ENCODE measurements around the gene HBE1.

The HBE1 gene

DNA sequence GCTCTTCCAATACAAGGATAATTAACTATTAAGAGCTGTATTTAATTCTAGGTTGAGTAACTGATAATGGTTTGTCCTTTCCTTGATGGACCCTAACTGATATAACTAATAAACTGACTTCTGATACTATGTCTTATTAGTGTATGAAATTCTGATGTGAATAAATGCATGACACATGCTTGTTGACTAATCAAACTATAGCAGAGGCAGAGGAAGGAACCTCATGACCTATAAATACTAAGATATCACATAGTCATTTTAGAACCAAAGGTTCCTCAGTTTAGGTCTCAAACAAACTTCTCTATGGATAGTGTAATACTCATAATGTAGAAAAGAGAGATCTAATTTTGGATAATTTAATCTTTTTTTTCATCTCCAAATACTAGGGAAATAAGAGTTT is 30.7 kb downstream of the HBE1 start:
- FAIRE-seq (no peak), DNase-seq (ENCODE audit: extremely low spot score, insufficient read length, low read depth) (no peak)

- no peak for DNase-seq (ENCODE audit: extremely low spot score, insufficient read length, low read depth)
- no peak for FAIRE-seq
Observed at GRCh38 chr11:5238486-5238885, 31.3 kb downstream of the HBE1 start.

GRCh38 chr11:5237420-5237819 is 32.3 kb downstream of the HBE1 start:
- no peak for DNase-seq (ENCODE audit: extremely low spot score, insufficient read length, low read depth)
- FAIRE-seq = no peak

GRCh38 chr11:5235364-5236095 is 34.2 kb downstream of the HBE1 start:
- FAIRE-seq = no peak
- no peak for DNase-seq (ENCODE audit: extremely low spot score, insufficient read length, low read depth)

GRCh38 chr11:5234381-5234834 is 35.3 kb downstream of the HBE1 start, which contains the start of gene HBD:
Gene HBD (minus strand): TSS chr11:5234483. CDS start chr11:5234433, 50 bp downstream.
- FAIRE-seq = peak; percentile 42

GRCh38 chr11:5233307-5233706 is 36.4 kb downstream of the HBE1 start:
- no peak for FAIRE-seq
- DNase-seq (ENCODE audit: extremely low spot score, insufficient read length, low read depth) = no peak

More at GRCh38 chr11:5234381-5234834, 35.3 kb downstream of the HBE1 start, which contains the start of gene HBD:
- peak; percentile 23 for DNase-seq (ENCODE audit: extremely low spot score, insufficient read length, low read depth)

GRCh38 chr11:5232821-5233220 is 36.9 kb downstream of the HBE1 start:
- no peak for FAIRE-seq

GRCh38 chr11:5232176-5232575 is 37.6 kb downstream of the HBE1 start:
- no peak for FAIRE-seq
- no peak for DNase-seq (ENCODE audit: extremely low spot score, insufficient read length, low read depth)

More at GRCh38 chr11:5232821-5233220, 36.9 kb downstream of the HBE1 start:
- DNase-seq (ENCODE audit: extremely low spot score, insufficient read length, low read depth) = no peak

GRCh38 chr11:5231111-5231510 is 38.6 kb downstream of the HBE1 start:
- DNase-seq (ENCODE audit: extremely low spot score, insufficient read length, low read depth) (no peak), FAIRE-seq (no peak)

DNA sequence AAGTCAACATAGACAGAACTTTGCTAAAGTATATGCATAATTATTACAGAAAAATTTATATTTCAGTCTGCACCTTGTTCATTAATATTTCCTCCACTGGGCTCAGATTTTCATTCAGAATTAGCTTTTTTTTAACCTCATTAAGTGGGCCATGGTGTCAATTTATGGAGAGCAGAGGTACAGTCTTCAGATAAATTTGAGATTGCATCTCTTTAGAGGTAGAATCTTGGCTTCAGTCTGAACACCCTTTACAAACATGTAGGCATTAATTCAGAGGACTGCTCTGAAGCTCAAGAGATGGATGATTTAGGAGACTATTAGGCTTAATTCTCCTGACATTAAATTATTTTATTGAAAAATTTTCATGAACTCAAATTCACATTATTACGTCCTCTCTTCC is 39.5 kb downstream of the HBE1 start:
- no peak for FAIRE-seq
- no peak for DNase-seq (ENCODE audit: extremely low spot score, insufficient read length, low read depth)

GRCh38 chr11:5229796-5230195 is 39.9 kb downstream of the HBE1 start:
- no peak for DNase-seq (ENCODE audit: extremely low spot score, insufficient read length, low read depth)

DNA sequence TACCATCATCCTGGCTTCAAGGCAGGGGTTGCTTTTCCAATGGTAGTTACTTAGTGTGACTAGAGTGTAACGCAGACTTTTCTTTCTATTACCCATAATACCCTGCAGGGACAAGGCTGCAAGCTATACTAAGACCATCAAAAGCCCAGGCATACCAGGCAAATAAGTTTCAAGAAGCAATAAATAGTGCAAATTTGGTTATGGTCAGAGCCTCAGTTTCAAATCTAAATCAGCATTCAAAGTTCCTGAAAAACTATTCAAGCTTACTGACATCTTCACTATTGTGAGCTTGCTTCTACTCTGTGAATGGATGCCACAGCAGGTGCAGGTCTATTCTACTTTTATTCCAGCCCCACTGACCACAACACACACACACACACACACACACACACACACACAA is 40.4 kb downstream of the HBE1 start:
- FAIRE-seq (no peak), DNase-seq (ENCODE audit: extremely low spot score, insufficient read length, low read depth) (no peak)

More at GRCh38 chr11:5229796-5230195, 39.9 kb downstream of the HBE1 start:
- FAIRE-seq = no peak

- DNase-seq (ENCODE audit: extremely low spot score, insufficient read length, low read depth) (no peak), FAIRE-seq (no peak)
Observed at GRCh38 chr11:5228124-5228523, 41.6 kb downstream of the HBE1 start.

DNA sequence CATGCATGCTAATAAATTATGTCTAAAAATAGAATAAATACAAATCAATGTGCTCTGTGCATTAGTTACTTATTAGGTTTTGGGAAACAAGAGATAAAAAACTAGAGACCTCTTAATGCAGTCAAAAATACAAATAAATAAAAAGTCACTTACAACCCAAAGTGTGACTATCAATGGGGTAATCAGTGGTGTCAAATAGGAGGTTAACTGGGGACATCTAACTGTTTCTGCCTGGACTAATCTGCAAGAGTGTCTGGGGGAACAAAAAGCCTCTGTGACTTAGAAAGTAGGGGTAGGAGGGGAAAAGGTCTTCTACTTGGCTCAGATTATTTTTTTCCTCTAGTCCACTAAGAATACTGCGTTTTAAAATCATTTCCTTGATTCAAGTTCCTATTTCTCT is 42.1 kb downstream of the HBE1 start:
- no peak for DNase-seq (ENCODE audit: extremely low spot score, insufficient read length, low read depth)
- FAIRE-seq = no peak

- DNase-seq (ENCODE audit: extremely low spot score, insufficient read length, low read depth) (no peak), FAIRE-seq (no peak)
Observed at GRCh38 chr11:5226732-5227310, 42.9 kb downstream of the HBE1 start, which contains the start of gene HBB. Gene HBB (minus strand): TSS chr11:5227071. CDS start chr11:5227021, 50 bp downstream.

- DNase-seq (ENCODE audit: extremely low spot score, insufficient read length, low read depth) (no peak), FAIRE-seq (no peak)
Observed at GRCh38 chr11:5225480-5225871, 44.3 kb downstream of the HBE1 start.

- FAIRE-seq (no peak), DNase-seq (ENCODE audit: extremely low spot score, insufficient read length, low read depth) (no peak)
Observed at GRCh38 chr11:5224538-5225479, 44.9 kb downstream of the HBE1 start.

GRCh38 chr11:5223686-5224085 is 46.1 kb downstream of the HBE1 start:
- FAIRE-seq (no peak), DNase-seq (ENCODE audit: extremely low spot score, insufficient read length, low read depth) (no peak)

GRCh38 chr11:5223146-5223545 is 46.6 kb downstream of the HBE1 start:
- no peak for DNase-seq (ENCODE audit: extremely low spot score, insufficient read length, low read depth)
- no peak for FAIRE-seq
